ENCODE results near the gene ACAA1. TPM values are rescaled to one million over a fixed set of nuclear protein-coding genes. Genes with fewer than 3 reads are reported as not detected.

ACAA1 gene
- total and polyA plus RNA-seq, 9 donors = 27.1 to 50.4 (median 42.7) TPM

DNA sequence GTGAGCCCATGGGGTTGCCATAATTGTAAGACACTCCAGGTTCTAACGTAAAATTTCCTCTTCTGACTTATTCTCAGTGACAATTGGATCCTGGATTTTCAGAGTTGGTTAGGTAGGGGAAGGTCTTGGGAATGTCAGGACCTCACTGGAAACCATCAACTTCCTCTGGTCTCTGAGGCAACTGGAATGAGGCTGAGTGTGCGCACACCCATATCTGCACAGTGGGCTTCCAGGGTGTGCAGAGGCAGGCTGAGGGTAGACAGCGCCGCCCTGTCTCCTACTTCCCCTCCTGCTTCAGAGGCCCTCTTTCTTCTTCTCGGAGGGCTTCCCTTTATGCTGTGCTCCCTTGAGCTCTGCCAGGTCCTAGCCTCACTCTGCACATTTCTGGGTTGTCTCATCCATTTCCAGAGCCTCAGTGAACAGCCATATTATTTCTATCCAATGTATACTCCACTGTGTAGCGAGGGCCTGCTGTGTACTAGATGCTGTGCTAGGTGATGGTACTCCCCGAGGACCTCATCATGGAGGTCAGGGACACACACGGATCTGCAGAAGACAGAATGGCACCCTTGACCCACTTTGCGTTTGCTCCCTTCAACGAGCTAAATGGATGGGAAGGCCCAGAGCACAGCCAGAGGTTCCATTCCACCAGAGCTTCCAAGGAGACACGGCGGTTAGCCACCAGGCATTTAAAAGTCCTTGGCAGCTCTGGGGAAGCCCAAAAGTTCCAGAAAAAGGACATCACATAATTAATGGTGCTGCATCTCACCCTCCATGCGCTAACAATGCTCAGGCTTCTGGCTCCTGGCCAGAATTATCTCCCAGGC lies 18.3 kb downstream of the ACAA1 start:
- TF ChIP-seq, protein P1, sequence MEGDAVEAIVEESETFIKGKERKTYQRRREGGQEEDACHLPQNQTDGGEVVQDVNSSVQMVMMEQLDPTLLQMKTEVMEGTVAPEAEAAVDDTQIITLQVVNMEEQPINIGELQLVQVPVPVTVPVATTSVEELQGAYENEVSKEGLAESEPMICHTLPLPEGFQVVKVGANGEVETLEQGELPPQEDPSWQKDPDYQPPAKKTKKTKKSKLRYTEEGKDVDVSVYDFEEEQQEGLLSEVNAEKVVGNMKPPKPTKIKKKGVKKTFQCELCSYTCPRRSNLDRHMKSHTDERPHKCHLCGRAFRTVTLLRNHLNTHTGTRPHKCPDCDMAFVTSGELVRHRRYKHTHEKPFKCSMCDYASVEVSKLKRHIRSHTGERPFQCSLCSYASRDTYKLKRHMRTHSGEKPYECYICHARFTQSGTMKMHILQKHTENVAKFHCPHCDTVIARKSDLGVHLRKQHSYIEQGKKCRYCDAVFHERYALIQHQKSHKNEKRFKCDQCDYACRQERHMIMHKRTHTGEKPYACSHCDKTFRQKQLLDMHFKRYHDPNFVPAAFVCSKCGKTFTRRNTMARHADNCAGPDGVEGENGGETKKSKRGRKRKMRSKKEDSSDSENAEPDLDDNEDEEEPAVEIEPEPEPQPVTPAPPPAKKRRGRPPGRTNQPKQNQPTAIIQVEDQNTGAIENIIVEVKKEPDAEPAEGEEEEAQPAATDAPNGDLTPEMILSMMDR (IDR thresholded peaks at IDR 0.05) = no peak
- TF ChIP-seq EP300 (IDR thresholded peaks at IDR 0.05) (no peak), POLR2A (IDR thresholded peaks at IDR 0.05) (no peak)
- H3K4me1 ChIP-seq (ENCODE audit: insufficient read depth) = no peaks in the 10 kb centered on the region
- no peaks in the 10 kb centered on the region for H3K9me3 ChIP-seq
- WGBS, 3 donors = 71 to 81% (median 74%) methylated on average over 13 of the region's 13 CpGs
- no peak for DNase-seq
- intact Hi-C loops (cut with DNase I) = loop anchor here in 2 of 4 donors (10.0 kb wide), 2 partner anchors 226 to 356 kb away; partner anchors contain the start of gene XYLB (in 1 of the 2)
- no peaks in the 10 kb centered on the region for H3K27me3 ChIP-seq
- H3K27ac ChIP-seq = no peak overlapping the region
- H3K4me3 ChIP-seq = no peak overlapping the region
- no peaks in the 10 kb centered on the region for H3K36me3 ChIP-seq

DNA sequence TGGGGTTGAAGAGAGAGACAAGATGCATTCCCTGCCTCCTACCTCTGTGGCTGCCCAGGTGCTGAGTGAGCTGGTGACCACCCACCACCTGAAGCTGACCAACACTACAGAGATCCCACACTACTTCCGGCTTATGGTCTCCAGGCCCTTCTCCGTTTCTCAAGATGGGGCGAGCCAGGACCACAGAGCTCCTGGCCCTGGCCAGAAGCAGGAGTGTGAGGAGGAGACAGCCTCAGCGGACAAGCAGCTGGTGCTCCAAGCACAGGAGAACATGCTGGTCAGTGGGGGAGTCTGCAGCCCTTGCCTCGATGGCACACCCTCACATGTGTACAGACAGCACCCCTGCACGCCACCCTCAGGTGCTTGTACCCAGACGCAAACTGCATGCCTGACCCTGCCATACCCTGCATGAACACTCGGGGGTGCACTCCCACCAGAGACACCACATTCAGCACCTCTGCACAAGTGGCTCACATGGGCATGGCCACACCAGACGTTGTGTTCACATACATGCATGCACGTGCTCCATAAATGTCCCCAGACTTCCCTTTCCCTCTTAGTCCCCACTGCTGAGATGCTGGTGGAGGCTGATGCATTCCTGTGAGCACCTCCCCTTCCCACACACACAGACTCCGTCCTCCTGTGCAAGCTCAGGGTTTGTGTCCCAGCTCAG lies 19.0 kb downstream of the ACAA1 start:
- intact Hi-C loops (cut with DNase I) = loop anchor here in 2 of 4 donors (10.0 kb wide), 2 partner anchors 227 to 357 kb away; partner anchors contain the start of gene XYLB (in 1 of the 2)
- WGBS, 3 donors = 52 to 62% (median 59%) methylated on average over 11 of the region's 11 CpGs
- Histone ChIP-seq H3K27ac (no peak overlapping the region), H3K4me1 (ENCODE audit: insufficient read depth) (no peaks in the 10 kb centered on the region), H3K36me3 (no peaks in the 10 kb centered on the region), H3K9me3 (no peaks in the 10 kb centered on the region), H3K27me3 (no peaks in the 10 kb centered on the region), H3K4me3 (no peak overlapping the region)
- DNase-seq = peak in 3 of 5 donors; percentile 44 to 67 (median 46)
- TF ChIP-seq, protein P1 (IDR thresholded peaks at IDR 0.05) = peak in 1 of 3 donors; percentile 26
- no peak for TF ChIP-seq POLR2A (IDR thresholded peaks at IDR 0.05)

DNA sequence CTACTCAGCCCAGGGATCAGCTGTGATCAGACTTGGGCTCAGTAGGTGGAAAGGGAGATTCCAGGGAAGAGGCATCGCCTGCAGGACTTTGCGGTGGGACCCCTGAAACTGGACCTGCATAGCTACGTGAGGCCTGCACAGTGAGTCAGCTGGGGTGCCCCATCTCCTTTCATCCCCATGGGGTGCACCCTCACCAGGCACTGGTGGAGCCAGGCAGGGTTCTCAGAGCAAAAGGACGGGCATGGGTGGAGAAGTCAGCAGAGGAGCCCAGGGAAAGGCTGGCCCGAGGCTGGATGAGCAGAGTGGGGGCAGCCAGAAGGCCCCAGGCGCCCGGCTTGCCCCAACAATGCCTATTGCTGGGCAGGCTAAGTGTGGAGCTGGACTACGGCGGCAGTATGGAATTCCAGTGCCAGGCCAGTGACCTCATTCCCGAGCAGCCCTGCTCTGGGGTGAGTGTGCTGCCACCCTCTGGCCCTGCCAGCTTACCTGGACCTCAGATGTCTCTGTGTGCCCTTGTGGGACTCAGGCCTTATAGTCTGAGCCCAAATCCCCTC lies 19.7 kb downstream of the ACAA1 start:
- H3K27me3 ChIP-seq = no peaks in the 10 kb centered on the region
- TF ChIP-seq, protein P1 (IDR thresholded peaks at IDR 0.05) = no peak
- TF ChIP-seq EP300 (IDR thresholded peaks at IDR 0.05) = no peak
- no peak for TF ChIP-seq POLR2A (IDR thresholded peaks at IDR 0.05)
- no peak for DNase-seq
- intact Hi-C loops (cut with DNase I) = loop anchor here in 2 of 4 donors (10.0 kb wide), 2 partner anchors 228 to 358 kb away; partner anchors contain the start of gene XYLB (in 1 of the 2)
- H3K4me1 ChIP-seq (ENCODE audit: insufficient read depth) = no peaks in the 10 kb centered on the region
- WGBS, 3 donors = 74 to 81% (median 78%) methylated on average over 10 of the region's 10 CpGs
- no peak overlapping the region for H3K4me3 ChIP-seq
- no peak overlapping the region for H3K27ac ChIP-seq
- H3K36me3 ChIP-seq = no peaks in the 10 kb centered on the region
- no peaks in the 10 kb centered on the region for H3K9me3 ChIP-seq

GRCh38 chr3:38116471-38117162 lies 20.3 kb downstream of the ACAA1 start:
- Histone ChIP-seq H3K27me3 (no peaks in the 10 kb centered on the region), H3K36me3 (no peaks in the 10 kb centered on the region), H3K4me3 (no peak overlapping the region), H3K27ac (no peak overlapping the region), H3K9me3 (no peaks in the 10 kb centered on the region), H3K4me1 (ENCODE audit: insufficient read depth) (no peaks in the 10 kb centered on the region)
- WGBS, 3 donors = 77 to 89% (median 83%) methylated on average over 12 of the region's 12 CpGs
- intact Hi-C loops (cut with DNase I) = loop anchor here in 2 of 4 donors (10.0 kb wide), 2 partner anchors 228 to 358 kb away; partner anchors contain the start of gene XYLB (in 1 of the 2)
- no peak for DNase-seq
- no peak for TF ChIP-seq EP300 (IDR thresholded peaks at IDR 0.05)
- TF ChIP-seq POLR2A (IDR thresholded peaks at IDR 0.05) = no peak
- TF ChIP-seq, protein P1 (IDR thresholded peaks at IDR 0.05) = no peak

Measured in ovary (tissue), 9 donors.